GM12872 (cell line): ENCODE data around the gene TSHZ3.

ENCODE experiments used
- TF ChIP-seq, protein P1 (sequence below): IDR thresholded peaks from 3 replicates; pipeline ENCODE4 v1.5.1; 2011; ENCODE audit warnings: low read depth, mild to moderate bottlenecking, low read length, moderate library complexity; ENCODE audit not compliant: insufficient read depth

Gene TSHZ3

DNA sequence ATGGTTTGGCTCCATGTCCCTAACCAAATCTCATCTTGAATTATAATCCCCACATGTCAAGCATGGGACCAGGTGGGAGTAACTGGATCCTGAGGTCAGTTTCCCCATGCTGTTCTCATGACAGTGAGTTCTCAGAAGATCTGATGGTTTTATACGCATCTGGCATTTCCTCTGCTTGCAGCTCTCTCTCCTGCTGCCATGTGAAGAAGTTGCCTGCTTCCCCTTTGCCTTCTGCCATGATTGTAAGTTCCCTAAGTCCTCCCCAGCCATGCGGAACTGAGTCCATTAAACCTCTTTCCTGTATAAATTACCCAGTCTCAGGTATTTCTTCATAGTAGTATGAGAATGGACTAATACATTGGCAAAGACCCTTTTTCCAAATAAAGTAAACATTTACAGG is 96.8 kb downstream of the TSHZ3 start:
- TF ChIP-seq, protein P1, sequence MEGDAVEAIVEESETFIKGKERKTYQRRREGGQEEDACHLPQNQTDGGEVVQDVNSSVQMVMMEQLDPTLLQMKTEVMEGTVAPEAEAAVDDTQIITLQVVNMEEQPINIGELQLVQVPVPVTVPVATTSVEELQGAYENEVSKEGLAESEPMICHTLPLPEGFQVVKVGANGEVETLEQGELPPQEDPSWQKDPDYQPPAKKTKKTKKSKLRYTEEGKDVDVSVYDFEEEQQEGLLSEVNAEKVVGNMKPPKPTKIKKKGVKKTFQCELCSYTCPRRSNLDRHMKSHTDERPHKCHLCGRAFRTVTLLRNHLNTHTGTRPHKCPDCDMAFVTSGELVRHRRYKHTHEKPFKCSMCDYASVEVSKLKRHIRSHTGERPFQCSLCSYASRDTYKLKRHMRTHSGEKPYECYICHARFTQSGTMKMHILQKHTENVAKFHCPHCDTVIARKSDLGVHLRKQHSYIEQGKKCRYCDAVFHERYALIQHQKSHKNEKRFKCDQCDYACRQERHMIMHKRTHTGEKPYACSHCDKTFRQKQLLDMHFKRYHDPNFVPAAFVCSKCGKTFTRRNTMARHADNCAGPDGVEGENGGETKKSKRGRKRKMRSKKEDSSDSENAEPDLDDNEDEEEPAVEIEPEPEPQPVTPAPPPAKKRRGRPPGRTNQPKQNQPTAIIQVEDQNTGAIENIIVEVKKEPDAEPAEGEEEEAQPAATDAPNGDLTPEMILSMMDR = no peak

DNA sequence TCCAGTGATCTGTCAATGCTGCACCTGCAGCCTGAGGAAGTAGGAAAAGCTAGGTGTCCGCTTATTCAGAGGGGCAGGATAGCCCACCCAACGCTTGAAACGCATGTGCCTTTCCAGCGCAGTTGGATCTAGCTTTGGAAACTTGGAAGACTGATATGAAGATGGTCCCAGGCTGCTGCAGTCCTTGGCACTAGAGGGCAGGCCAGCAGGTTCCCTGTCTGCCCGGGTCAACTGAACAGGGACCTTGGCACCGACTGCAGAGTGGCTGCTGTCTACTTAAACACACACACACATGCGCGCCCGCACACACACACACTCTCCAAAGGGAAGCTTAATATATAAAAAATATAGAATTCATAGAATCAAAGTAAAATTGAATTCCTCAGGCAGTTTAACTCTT is 100.0 kb downstream of the TSHZ3 start:
- TF ChIP-seq, protein P1 = no peak

DNA sequence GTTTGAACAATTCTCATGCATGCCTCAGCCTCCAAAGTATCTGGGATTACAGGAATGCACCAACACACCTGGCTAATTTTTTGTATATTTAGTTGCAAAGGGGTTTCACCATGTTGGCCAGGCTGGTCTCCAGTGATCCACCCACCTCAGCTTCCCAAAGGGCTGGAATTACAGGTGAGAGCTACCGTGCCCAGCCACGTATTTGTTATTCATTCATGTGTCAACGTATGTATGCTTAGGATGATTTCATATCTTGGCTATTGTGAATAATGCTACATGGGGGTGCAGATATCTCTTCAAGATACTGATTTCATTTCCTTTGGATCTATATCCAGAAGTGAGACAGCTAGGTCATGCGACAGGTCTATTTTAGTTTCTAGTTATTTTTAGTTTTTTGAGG is 113.4 kb downstream of the TSHZ3 start:
- TF ChIP-seq, protein P1 = no peak

DNA sequence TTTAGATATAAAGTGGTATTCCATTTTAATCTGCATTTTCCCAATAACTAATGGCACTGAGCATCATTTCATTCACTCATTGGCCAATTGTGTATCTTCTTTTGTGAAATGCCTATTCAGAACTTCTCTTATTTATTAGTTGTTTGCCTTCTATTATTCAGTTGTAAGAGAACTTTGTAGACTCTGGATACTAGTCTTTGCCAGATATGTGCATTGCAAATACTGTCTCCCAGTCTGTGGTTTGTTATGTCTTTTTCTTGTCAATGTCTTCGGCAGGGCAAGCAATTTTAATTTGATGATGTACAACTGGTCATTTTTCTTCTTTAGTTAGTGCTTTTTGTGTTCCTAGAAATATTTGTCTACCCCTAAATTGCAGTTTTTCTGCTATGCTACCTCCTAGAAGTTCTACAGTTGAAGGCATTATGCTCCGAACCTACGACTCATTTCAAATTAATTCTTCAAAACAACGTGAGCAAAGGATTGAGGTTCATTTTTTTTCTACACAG is 115.9 kb downstream of the TSHZ3 start:
- TF ChIP-seq, protein P1 = no peak

DNA sequence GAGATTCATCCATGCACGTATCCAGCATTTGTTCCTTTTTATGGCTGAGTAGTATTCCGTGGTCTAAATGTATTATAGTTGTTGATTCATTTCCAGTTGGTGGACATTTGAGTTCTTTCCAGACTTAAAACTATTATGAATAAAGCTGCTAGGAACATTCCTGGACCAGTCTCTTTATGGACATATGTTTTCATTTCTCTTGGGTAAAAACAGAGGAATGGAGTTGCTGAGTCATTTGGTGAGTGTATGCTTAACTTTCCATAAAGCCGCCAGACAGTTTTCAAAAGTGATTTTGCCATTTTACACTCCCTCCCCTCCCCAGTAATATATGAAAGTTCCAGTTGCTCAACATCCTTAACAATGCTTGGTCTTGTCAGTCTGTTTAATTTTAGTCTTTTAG is 116.4 kb downstream of the TSHZ3 start:
- TF ChIP-seq, protein P1 = no peak

DNA sequence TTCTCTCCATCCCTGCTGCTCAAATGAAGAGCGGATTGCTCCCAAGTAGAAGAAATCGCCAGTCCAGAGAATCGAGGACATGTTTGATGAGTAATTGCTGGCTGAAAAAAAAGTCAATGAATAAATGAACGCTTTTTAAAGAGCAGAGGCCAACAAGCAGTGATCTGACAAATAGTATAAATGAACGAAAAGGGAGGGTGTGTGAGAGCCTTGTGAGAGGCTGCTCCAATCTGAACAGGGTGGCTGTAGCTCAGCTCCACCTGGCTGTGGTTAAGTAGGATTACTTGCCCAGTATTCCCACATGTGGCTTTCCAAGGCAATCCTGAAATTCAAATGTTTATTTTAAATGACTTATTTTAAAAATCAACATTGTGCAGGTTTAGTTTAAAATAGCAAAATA is 117.1 kb downstream of the TSHZ3 start:
- TF ChIP-seq, protein P1 = no peak

DNA sequence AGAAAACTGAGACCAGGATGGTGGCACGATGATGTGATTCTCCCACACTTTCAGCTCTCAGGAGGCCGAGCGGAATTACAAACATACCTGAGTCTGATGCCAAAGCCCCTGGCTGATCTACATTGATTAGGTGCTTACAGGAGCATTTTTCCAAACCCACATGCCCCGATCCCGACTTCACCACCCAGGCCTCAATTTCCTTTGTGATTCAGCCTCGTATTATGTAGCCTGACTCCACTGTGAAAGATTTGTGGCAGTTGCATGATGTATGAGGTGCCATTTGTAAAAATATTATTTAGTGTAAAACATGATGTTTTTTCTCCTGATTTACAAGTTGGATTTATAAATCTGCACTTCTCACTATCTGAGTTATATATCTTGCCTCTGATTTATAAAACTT is 118.0 kb downstream of the TSHZ3 start:
- TF ChIP-seq, protein P1 = no peak
